Fibroblast of the aortic adventitia (primary cell): ENCODE data around the gene ENO3. TPM values are rescaled to one million over a fixed set of nuclear protein-coding genes. Genes with fewer than 3 reads are reported as not detected.

Experiments
- DNase-seq: peaks from one replicate; pipeline ENCODE4 v3.0.0-alpha.2; 2010; ENCODE audit warnings: low read depth
- H3K4me3 ChIP-seq: 2 replicates; pipeline ENCODE4 v1.5.1; 2011; ENCODE audit warnings: low read depth, mild to moderate bottlenecking, control low read depth, low read length, moderate library complexity
- total RNA-seq: library from RNA; depleted of rRNA; stranded (reverse); fragments of >200 nt; gene quantifications from 2 replicates; pipeline ENCODE4 v1.2.3, GENCODE V29; 2012; ENCODE audit warnings: low replicate concordance
- TF ChIP-seq, protein P1 (sequence below): IDR thresholded peaks from 2 replicates; pipeline ENCODE4 v1.5.1; 2011; ENCODE audit warnings: mild to moderate bottlenecking, low read length, control low read depth, inconsistent platforms; ENCODE audit not compliant: insufficient read depth

Gene ENO3
- total RNA-seq, 1 donor = 2.8 TPM

DNA sequence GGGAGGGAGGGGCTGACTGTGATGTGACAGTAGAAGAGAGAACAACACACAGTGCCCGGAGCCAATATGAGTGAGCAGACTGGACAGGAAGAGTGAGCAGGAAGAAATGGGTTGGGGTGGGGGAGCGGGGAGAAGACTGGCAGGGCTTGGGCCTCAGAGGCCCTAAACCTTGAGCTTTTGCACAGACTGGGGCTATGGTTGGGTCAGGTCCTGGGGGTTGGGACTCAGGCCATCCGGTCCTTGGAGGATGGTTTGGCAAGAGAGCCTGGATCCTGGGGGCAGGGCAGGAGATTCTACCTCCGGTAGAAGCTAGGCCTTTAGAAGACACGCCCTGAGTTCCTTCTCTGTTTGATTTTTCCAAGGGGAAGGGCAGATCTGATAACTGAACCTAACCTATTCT, 35.5 kb downstream of the ENO3 start:
- TF ChIP-seq, protein P1, sequence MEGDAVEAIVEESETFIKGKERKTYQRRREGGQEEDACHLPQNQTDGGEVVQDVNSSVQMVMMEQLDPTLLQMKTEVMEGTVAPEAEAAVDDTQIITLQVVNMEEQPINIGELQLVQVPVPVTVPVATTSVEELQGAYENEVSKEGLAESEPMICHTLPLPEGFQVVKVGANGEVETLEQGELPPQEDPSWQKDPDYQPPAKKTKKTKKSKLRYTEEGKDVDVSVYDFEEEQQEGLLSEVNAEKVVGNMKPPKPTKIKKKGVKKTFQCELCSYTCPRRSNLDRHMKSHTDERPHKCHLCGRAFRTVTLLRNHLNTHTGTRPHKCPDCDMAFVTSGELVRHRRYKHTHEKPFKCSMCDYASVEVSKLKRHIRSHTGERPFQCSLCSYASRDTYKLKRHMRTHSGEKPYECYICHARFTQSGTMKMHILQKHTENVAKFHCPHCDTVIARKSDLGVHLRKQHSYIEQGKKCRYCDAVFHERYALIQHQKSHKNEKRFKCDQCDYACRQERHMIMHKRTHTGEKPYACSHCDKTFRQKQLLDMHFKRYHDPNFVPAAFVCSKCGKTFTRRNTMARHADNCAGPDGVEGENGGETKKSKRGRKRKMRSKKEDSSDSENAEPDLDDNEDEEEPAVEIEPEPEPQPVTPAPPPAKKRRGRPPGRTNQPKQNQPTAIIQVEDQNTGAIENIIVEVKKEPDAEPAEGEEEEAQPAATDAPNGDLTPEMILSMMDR = no peak
- peak overlapping the region; percentile 86 for H3K4me3 ChIP-seq
- DNase-seq = no peak

DNA sequence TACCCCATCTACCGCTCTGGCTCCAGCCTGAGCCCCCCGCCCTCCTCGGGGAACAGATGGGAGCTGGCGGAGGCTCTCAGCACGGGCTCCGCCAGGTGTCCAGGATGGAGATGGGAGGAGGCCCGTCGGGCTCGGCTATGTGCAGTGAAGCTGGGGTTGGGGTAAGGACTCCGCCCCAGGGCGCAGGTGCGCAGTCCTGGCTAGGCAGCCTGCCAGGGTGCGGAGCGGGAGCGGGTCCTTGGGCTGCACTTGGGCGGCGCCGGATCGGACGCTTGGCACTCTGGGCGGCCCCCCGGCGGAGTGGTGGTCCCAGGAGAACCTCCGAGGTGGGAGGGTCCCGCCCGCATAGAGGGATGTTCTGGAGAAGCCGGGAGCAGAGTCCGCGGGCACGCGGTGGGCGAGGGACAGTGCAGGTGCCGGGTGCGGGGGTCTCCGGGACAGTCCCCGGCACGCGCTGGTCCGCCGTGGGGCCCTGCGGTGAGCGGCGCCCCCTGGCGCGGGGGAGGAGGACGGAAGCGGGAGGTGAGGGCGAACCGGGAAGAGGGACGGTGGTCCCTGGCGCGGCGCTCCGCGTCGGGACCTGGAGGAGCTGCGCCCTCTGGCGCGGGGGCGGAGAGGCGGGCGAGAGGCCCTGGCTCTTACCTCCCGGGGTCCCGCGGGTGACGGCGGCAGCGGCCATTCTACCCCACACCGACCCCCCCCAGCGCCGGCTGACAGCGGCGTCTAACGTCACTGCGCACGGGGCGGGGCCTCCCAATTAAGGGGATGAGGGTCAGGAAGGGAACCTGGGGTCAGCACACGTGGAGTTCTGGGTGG, 36.2 kb downstream of the ENO3 start, which contains the start of gene CAMTA2:
Gene CAMTA2, minus strand, starts transcription at position 725 of the 816 bp plus-strand sequence. CDS start 1,453 bp downstream, outside the sequence.
- TF ChIP-seq, protein P1 = peak; percentile 53
- peak; percentile 55 for DNase-seq
- peak within 1 kb of the TSS; percentile 86 for H3K4me3 ChIP-seq

DNA sequence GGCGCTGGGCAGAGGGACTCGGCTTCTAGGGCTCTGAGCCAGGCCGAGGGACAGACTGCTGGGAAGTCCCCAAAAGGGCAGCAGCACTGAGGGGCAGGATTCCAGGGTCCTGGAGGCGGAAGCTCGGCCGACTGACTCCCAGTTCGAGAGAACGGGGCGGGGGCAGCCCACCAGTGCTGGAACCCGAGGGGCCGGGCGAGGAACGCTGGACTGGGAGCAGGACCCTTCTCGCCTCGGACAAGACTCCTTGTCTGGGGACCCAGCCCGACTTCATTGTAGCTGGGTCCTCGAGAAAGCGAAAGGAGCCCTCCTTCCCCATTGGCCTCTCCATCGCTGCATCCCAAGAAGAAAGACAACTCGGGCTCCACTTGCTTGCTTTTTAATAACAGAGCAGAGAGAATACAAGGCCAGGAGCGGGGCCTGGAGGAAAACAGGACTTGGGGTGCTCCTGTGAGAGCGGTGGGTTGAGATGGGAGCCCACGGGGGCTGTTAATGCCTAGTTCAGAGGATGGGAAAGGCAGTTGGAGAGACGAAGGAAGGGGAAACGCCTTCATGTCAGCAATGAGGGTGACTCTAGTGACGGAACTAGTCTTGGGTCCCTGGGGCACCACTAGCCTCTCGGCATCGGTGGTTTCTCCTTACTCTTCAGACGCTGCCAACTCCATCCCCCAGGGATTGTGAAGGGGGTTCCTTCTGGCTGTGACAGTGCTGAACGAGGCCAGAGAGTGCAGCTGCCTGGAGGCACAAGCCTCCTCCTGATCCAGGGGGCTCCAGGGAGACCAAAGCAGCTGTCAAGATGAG, 37.0 kb downstream of the ENO3 start:
- TF ChIP-seq, protein P1 = no peak
- DNase-seq = no peak
- peak overlapping the region; percentile 86 for H3K4me3 ChIP-seq

DNA sequence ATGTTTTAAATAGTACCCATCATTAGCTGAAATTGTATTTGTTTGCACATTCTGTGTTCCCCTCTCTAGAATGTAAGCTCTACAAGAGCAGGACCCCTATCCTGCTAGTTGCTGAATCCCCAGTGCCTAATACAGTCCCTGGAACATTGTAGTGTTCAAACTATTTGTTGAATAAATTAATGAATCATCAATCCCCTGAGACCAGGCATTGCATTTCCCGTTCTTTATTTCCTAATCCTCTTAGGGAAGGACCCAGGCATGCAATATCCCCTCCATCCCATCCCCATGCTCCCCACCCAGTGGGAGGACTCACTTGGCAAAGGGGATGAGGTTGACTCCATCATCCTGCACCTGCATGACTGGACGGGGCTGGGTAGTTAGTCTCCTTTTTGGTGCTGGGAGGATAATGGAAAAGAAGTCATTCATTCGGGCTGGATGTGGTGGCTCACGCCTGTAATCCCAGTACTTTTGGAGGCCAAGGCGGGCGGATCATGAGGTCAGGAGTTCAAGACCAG, 43.2 kb downstream of the ENO3 start:
- TF ChIP-seq, protein P1 = no peak
- no peak overlapping the region for H3K4me3 ChIP-seq
- no peak for DNase-seq

DNA sequence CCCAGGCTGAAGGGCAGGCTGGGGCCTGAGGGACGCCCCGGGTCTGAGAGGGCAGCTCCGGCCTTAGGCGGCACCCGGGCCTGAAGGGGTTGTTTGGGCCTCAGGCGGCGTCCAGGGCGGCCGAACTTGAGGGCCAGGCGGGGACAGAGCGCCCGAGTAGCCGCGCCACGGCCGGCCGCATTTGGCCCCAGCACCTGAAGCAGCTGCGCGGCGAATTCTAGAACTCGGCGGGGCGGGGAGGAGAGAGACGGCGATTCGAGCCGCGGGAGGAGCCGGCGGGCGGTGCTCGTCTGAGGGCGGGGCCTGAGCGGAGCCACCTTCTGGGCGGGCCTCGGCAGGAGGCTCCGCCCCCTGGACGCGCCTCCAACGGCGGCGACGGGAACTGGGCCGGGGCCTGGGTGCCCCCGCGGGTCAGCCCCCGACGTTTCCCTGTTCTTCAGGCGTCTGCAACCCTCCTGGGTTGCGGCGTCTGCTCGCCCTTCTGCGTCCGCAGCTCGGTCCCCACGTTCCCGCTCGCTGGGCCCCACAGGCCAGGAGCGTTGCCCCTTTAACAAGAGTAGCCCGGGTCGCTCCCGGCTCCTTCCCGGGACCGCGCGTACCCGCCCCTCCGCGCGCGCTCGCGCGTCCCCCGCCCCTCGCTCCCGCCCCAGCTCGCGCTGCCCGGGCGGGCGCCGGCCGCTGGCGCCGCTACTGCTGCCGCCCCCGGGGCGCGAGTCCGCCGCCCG, 46.5 kb downstream of the ENO3 start, which contains the start of the genes INCA1 and KIF1C:
Gene INCA1, minus strand, starts transcription at position 221 of the 725 bp plus-strand sequence. CDS start 3,085 bp downstream, outside the sequence.
Gene KIF1C, plus strand, starts transcription at position 649 of the 725 bp plus-strand sequence. CDS start 2,297 bp downstream, outside the sequence.
- DNase-seq = peak; percentile 82
- H3K4me3 ChIP-seq = peak within 1 kb of the TSS; percentile 97
- TF ChIP-seq, protein P1 = peak; percentile 20
